ENCODE measurements around the gene ESYT3.
"Not testable (repeated sequence)": the region's sequence is repeated elsewhere in the genome, so short reads cannot be mapped to it uniquely, and the experiment has no call there.

The ESYT3 gene

GRCh38 chr3:138408751-138409570 lies 25.5 kb upstream of the ESYT3 start:
- DNase-seq (ENCODE audit: low read depth in 1 of 2, low spot score in 1 of 2), result no peak

- no peak for DNase-seq (ENCODE audit: low read depth in 1 of 2, low spot score in 1 of 2)
These were observed 21.4 kb upstream of the ESYT3 start for GRCh38 chr3:138412821-138413551.

GRCh38 chr3:138416236-138416635 lies 18.2 kb upstream of the ESYT3 start:
- not testable (repeated sequence) for DNase-seq (ENCODE audit: low read depth in 1 of 2, low spot score in 1 of 2)

- peak; percentile 26 to 34 for DNase-seq (ENCODE audit: low read depth in 1 of 2, low spot score in 1 of 2)
These were observed 16.8 kb upstream of the ESYT3 start for GRCh38 chr3:138417559-138417982.

- no peak for DNase-seq (ENCODE audit: low read depth in 1 of 2, low spot score in 1 of 2)
These were observed 15.7 kb upstream of the ESYT3 start for GRCh38 chr3:138418601-138419206.

GRCh38 chr3:138423316-138423715 lies 11.1 kb upstream of the ESYT3 start:
- DNase-seq (ENCODE audit: low read depth in 1 of 2, low spot score in 1 of 2), result no peak

GRCh38 chr3:138424323-138424722 lies 10.1 kb upstream of the ESYT3 start:
- no peak for DNase-seq (ENCODE audit: low read depth in 1 of 2, low spot score in 1 of 2)

GRCh38 chr3:138426211-138426610 lies 8.2 kb upstream of the ESYT3 start:
- no peak for DNase-seq (ENCODE audit: low read depth in 1 of 2, low spot score in 1 of 2)

- DNase-seq (ENCODE audit: low read depth in 1 of 2, low spot score in 1 of 2), result not testable (repeated sequence)
These were observed 7.7 kb upstream of the ESYT3 start for GRCh38 chr3:138426754-138427153.

GRCh38 chr3:138429665-138430064 lies 4.8 kb upstream of the ESYT3 start:
- DNase-seq (ENCODE audit: low read depth in 1 of 2, low spot score in 1 of 2), result no peak

GRCh38 chr3:138432576-138433240 lies 1.7 kb upstream of the ESYT3 start:
- DNase-seq (ENCODE audit: low read depth in 1 of 2, low spot score in 1 of 2), result no peak

- no peak for DNase-seq (ENCODE audit: low read depth in 1 of 2, low spot score in 1 of 2)
These were observed 532 bp upstream of the ESYT3 start for GRCh38 chr3:138433892-138434275.

GRCh38 chr3:138434875-138435772 lies 708 bp downstream of the ESYT3 start:
- no peak for DNase-seq (ENCODE audit: low read depth in 1 of 2, low spot score in 1 of 2)

GRCh38 chr3:138435840-138436239 lies 1.4 kb downstream of the ESYT3 start:
- no peak for DNase-seq (ENCODE audit: low read depth in 1 of 2, low spot score in 1 of 2)

GRCh38 chr3:138437281-138437680 lies 2.9 kb downstream of the ESYT3 start:
- no peak for DNase-seq (ENCODE audit: low read depth in 1 of 2, low spot score in 1 of 2)

- DNase-seq (ENCODE audit: low read depth in 1 of 2, low spot score in 1 of 2), result no peak
These were observed 4.5 kb downstream of the ESYT3 start for GRCh38 chr3:138438896-138439295.

- DNase-seq (ENCODE audit: low read depth in 1 of 2, low spot score in 1 of 2), result no peak
These were observed 5.2 kb downstream of the ESYT3 start for GRCh38 chr3:138439646-138440045.

GRCh38 chr3:138440121-138440521 lies 5.7 kb downstream of the ESYT3 start:
- DNase-seq (ENCODE audit: low read depth in 1 of 2, low spot score in 1 of 2), result no peak

GRCh38 chr3:138440596-138440995 lies 6.2 kb downstream of the ESYT3 start:
- no peak for DNase-seq (ENCODE audit: low read depth in 1 of 2, low spot score in 1 of 2)

GRCh38 chr3:138441256-138441655 lies 6.8 kb downstream of the ESYT3 start:
- DNase-seq (ENCODE audit: low read depth in 1 of 2, low spot score in 1 of 2), result no peak

Measured in stimulated activated CD4-positive, alpha-beta T cell treated with anti-CD3 and anti-CD28 coated beads, Interleukin-15, amount 100 ng/mL, for 1 hour (primary cell).